A549 (cell line): ENCODE results near the gene NRXN3. TPM values are rescaled to one million over a fixed set of nuclear protein-coding genes. Genes with fewer than 3 reads are reported as not detected.

Experiments used
- ATAC-seq, 2 experiments: fragments of 200-7000 bp in 1 of 2; fragments of >200 bp in 1 of 2; cut with Nextera tagmentation in 1 of 2; cut with Tn5 transposase in 1 of 2; 3 replicates each; pipeline versions ENCODE4 v1.8.0 to v1.9.1; 2018 to 2020; ENCODE audit warnings: mild to moderate bottlenecking in 1 of 2, moderate library complexity in 1 of 2
- CTCF ChIA-PET: fragments of 300-600 bp; sonication (Branson Sonifier 250); formaldehyde crosslinking; extraction: SDS; loops from one replicate; lab custom pipeline; 2021; ENCODE audit warnings: antibody characterized with exemption, inconsistent platforms; lab: Yijun Ruan, JAX
- POLR2A ChIA-PET: fragments of 350-600 bp; formaldehyde crosslinking; extraction: SDS; loops from one replicate; lab custom pipeline; 2021; ENCODE audit warnings: antibody characterized with exemption, inconsistent platforms; lab: Yijun Ruan, JAX
- DNase-seq, 2 experiments: peaks; one replicate each; pipeline versions ENCODE4 v3.0.0 to v3.0.0-alpha.2; 2011 to 2016; ENCODE audit warnings: low read depth in 1 of 2, low spot score in 1 of 2
- FAIRE-seq: peaks from 2 replicates; lab custom pipeline; 2011; peaks lifted over from hg19 to GRCh38; lab: Jason Lieb, UNC
- H3K27ac ChIP-seq, 2 experiments: fragments of >200 bp; sonication (Bioruptor Twin); formaldehyde crosslinking; 3 replicates each; pipeline ENCODE4 v1.5.1; 2016 to 2017
- H3K4me1 ChIP-seq: fragments of >200 bp; sonication (Bioruptor Twin); formaldehyde crosslinking; 3 replicates; pipeline ENCODE4 v1.6.1; 2016
- H3K4me2 ChIP-seq: fragments of >200 bp; sonication (Bioruptor Twin); formaldehyde crosslinking; 3 replicates; pipeline ENCODE4 v1.6.1; 2016
- H3K4me3 ChIP-seq: fragments of >200 bp; sonication (Bioruptor Twin); formaldehyde crosslinking; 3 replicates; pipeline ENCODE4 v1.5.1; 2016
- H3K9me3 ChIP-seq: fragments of >200 bp; sonication (Bioruptor Twin); formaldehyde crosslinking; 3 replicates; pipeline ENCODE4 v1.6.1; 2016
- ATOH8 ChIP-seq: fragments of 250-450 bp; sonication (Bioruptor Pico); IDR thresholded peaks from 2 replicates; pipeline ENCODE4 v1.5.0; 2020; ENCODE audit warnings: low read depth, mild to moderate bottlenecking, moderate library complexity
- BCL3 ChIP-seq: fragments of >200 bp; sonication (Bioruptor Twin); formaldehyde crosslinking; IDR thresholded peaks from 3 replicates; pipeline ENCODE4 v1.6.1; 2016
- CBX2 ChIP-seq: fragments of 200-600 bp; sonication (generic); IDR thresholded peaks from 2 replicates; pipeline ENCODE4 v1.6.1; 2016; ENCODE audit warnings: low read depth, mild to moderate bottlenecking, borderline replicate concordance
- CHD4 ChIP-seq: fragments of 200-600 bp; sonication (generic); IDR thresholded peaks from 2 replicates; pipeline ENCODE4 v1.6.1; 2016; ENCODE audit warnings: antibody characterized with exemption, mild to moderate bottlenecking, borderline replicate concordance
- CTCF ChIP-seq: fragments of >200 bp; sonication (Bioruptor Twin); formaldehyde crosslinking; IDR thresholded peaks from 3 replicates; pipeline ENCODE4 v1.5.1; 2016
- E2F6 ChIP-seq: IDR thresholded peaks from 2 replicates; pipeline ENCODE4 v1.6.1; 2012; ENCODE audit warnings: low read depth, borderline replicate concordance
- EHF ChIP-seq: fragments of 250-450 bp; sonication (Bioruptor Pico); IDR thresholded peaks from 2 replicates; pipeline ENCODE4 v1.5.0; 2020; ENCODE audit warnings: mild to moderate bottlenecking
- EHMT2 ChIP-seq: fragments of 200-600 bp; sonication (generic); IDR thresholded peaks from 2 replicates; pipeline ENCODE4 v1.6.1; 2016; ENCODE audit warnings: antibody characterized with exemption, low read depth, mild to moderate bottlenecking, moderate library complexity
- EP300 ChIP-seq, 2 experiments: fragments of >200 bp; sonication (Bioruptor Twin); formaldehyde crosslinking; IDR thresholded peaks; 2 replicates in 1 of 2; 3 replicates in 1 of 2; pipeline ENCODE4 v1.6.1; 2016 to 2017
- ESRRA ChIP-seq: fragments of 150-350 bp; IDR thresholded peaks from 2 replicates; pipeline ENCODE4 v1.6.1; 2014; ENCODE audit warnings: mild to moderate bottlenecking, low read length, borderline replicate concordance
- FOSB ChIP-seq: fragments of 250-450 bp; sonication (Bioruptor Pico); IDR thresholded peaks from 2 replicates; pipeline ENCODE4 v1.5.0; 2020; ENCODE audit warnings: mild to moderate bottlenecking, moderate library complexity
- FOSL2 ChIP-seq, 2 experiments: fragments of 450-650 bp in 1 of 2; fragments of >200 bp in 1 of 2; sonication (Bioruptor Twin) in 1 of 2; formaldehyde crosslinking; IDR thresholded peaks; 2 replicates each; pipeline versions ENCODE4 v1.5.0 to v1.6.1; 2016 to 2020; ENCODE audit warnings: mild to moderate bottlenecking in 1 of 2, moderate library complexity in 1 of 2
- HMGXB4 ChIP-seq: fragments of 250-450 bp; sonication (Bioruptor Pico); IDR thresholded peaks from 2 replicates; pipeline ENCODE4 v1.5.0; 2021; ENCODE audit warnings: mild to moderate bottlenecking, moderate library complexity, borderline replicate concordance
- HOXA7 ChIP-seq: fragments of 250-450 bp; sonication (Bioruptor Pico); IDR thresholded peaks from 2 replicates; pipeline ENCODE4 v1.5.0; 2020; ENCODE audit warnings: mild to moderate bottlenecking, moderate library complexity
- HOXB13 ChIP-seq: fragments of 250-450 bp; sonication (Bioruptor Pico); IDR thresholded peaks from 2 replicates; pipeline ENCODE4 v1.5.0; 2020; ENCODE audit warnings: low read depth, mild to moderate bottlenecking, moderate library complexity
- JUN ChIP-seq, 2 experiments: fragments of >200 bp; sonication (Bioruptor Twin); formaldehyde crosslinking; IDR thresholded peaks; 2 replicates in 1 of 2; 3 replicates in 1 of 2; pipeline ENCODE4 v1.6.1; 2016 to 2017
- JUNB ChIP-seq: fragments of >200 bp; sonication (Bioruptor Twin); formaldehyde crosslinking; IDR thresholded peaks from 2 replicates; pipeline ENCODE4 v1.6.1; 2016
- MAX ChIP-seq: IDR thresholded peaks from 2 replicates; pipeline ENCODE4 v1.6.1; 2012
- NPAS2 ChIP-seq: fragments of 250-450 bp; sonication (Bioruptor Pico); IDR thresholded peaks from 2 replicates; pipeline ENCODE4 v1.8.0; 2022; ENCODE audit warnings: mild to moderate bottlenecking, moderate library complexity, borderline replicate concordance
- RCOR1 ChIP-seq: fragments of 150-350 bp; IDR thresholded peaks from 2 replicates; pipeline ENCODE4 v1.6.1; 2014; ENCODE audit warnings: antibody characterized with exemption, low read length, low read depth
- SMC3 ChIP-seq: fragments of >200 bp; sonication (Bioruptor Twin); formaldehyde crosslinking; IDR thresholded peaks from 3 replicates; pipeline ENCODE4 v1.6.1; 2018; ENCODE audit warnings: inconsistent platforms
- ZC3H11A ChIP-seq: fragments of 450-650 bp; IDR thresholded peaks from 2 replicates; pipeline ENCODE4 v1.6.1; 2014; ENCODE audit warnings: antibody characterized with exemption, mild to moderate bottlenecking
- ZFP36 ChIP-seq: fragments of 450-650 bp; IDR thresholded peaks from 2 replicates; pipeline ENCODE4 v1.6.1; 2014; ENCODE audit warnings: borderline replicate concordance; ENCODE audit not compliant: partially characterized antibody
- ZNF302 ChIP-seq: fragments of 250-450 bp; sonication (Bioruptor Pico); IDR thresholded peaks from 2 replicates; pipeline ENCODE4 v1.9.0; 2021; ENCODE audit warnings: inconsistent platforms, mild to moderate bottlenecking, moderate library complexity
- ZSCAN20 ChIP-seq: fragments of 250-450 bp; sonication (Bioruptor Pico); IDR thresholded peaks from 2 replicates; pipeline ENCODE4 v1.8.0; 2022; ENCODE audit warnings: mild to moderate bottlenecking, moderate library complexity
- WGBS: methylation state at CpG from one replicate; pipeline ENCODE4 v1.1.6; 2017; ENCODE audit errors: missing lambda C conversion rate; 5-methylcytosine and 5-hydroxymethylcytosine counted together
- polyA plus RNA-seq, 4 experiments: library from polyadenylated mRNA; depleted of rRNA in 3 of 4; stranded (reverse); fragments of >200 nt; fragmentation: RNase III in 1 of 4; extraction: RNeasy Plus Mini Kit Qiagen cat#74134 plus additional on column Dnase treatment in 1 of 4; gene quantifications; 2 replicates in 3 of 4; 3 replicates in 1 of 4; pipeline ENCODE4 v1.2.3, GENCODE V29; 2011 to 2017

NRXN3 gene
- polyA plus RNA-seq, 2 of the 4 experiments (the other 2 are of a cell fraction), result 0.62 to 2.3 TPM

- TF ChIP-seq ATOH8, result no peak
- no peak for TF ChIP-seq ZC3H11A
- TF ChIP-seq RCOR1, result no peak
- TF ChIP-seq HOXB13 (CRISPR knock-in tag), result no peak
- TF ChIP-seq, all 56 proteins: peak for 0
Observed at GRCh38 chr14:78248501-78249090, 78.4 kb downstream of the NRXN3 start (continued).

- Histone ChIP-seq H3K4me2 (no peak overlapping the region), H3K27ac (no peak overlapping the region), H3K4me3 (no peak overlapping the region), H3K9me3 (no peaks in the 10 kb centered on the region), H3K4me1 (peaks cover 14% of the 10 kb centered on the region; the same call in 2 of the 3 replicates)
- CTCF ChIA-PET, result no interaction called here
- 32% methylated on average over 5 of the region's 5 CpGs for WGBS
- no peak for DNase-seq
- no peak for FAIRE-seq
- POLR2A ChIA-PET, result no interaction called here
- TF ChIP-seq HOXA7 (no peak), E2F6 (no peak), JUN (IDR thresholded peaks at IDR 0.05) (no peak), ZC3H11A (no peak), RCOR1 (no peak), HMGXB4 (CRISPR knock-in tag) (no peak), NPAS2 (CRISPR knock-in tag) (no peak), ESRRA (no peak), FOSL2 (IDR thresholded peaks at IDR 0.05) (no peak), FOSL2 (CRISPR knock-in tag; IDR thresholded peaks at IDR 0.05) (no peak)
- ATAC-seq, result no peak
Observed at GRCh38 chr14:78251308-78251707, 81.1 kb downstream of the NRXN3 start.

GRCh38 chr14:78253986-78254385 is 83.8 kb downstream of the NRXN3 start:
- FAIRE-seq (no peak), ATAC-seq (peak; percentile 85 to 86), DNase-seq (peak; percentile 36 to 43)
- H3K4me2 ChIP-seq, result peak overlapping the region; percentile 30
- CTCF ChIA-PET, result no interaction called here
- peaks cover 14% of the 10 kb centered on the region; the same call in 2 of the 3 replicates for H3K4me1 ChIP-seq
- no peaks in the 10 kb centered on the region for H3K9me3 ChIP-seq
- 26% methylated on average over 3 of the region's 3 CpGs for WGBS
- POLR2A ChIA-PET, result no interaction called here
- no peak overlapping the region for H3K4me3 ChIP-seq
- peak overlapping the region in 1 of 2 experiments; percentile 59; a peak in 3 of 6 replicates for H3K27ac ChIP-seq
- TF ChIP-seq EHF (CRISPR knock-in tag) (no peak), FOSL2 (IDR thresholded peaks at IDR 0.05) (peak; percentile 66; the same call in 1 of the 2 replicates), FOSL2 (CRISPR knock-in tag; IDR thresholded peaks at IDR 0.05) (peak; percentile 57; the same call in 1 of the 2 replicates), FOSB (no peak), JUN (IDR thresholded peaks at IDR 0.05) (0 out of 5 replicates have a peak, but pooled peaks of 1 of the 2 experiments have one; percentile 23), JUNB (peak; percentile 55; the same call in 1 of the 2 replicates), NPAS2 (CRISPR knock-in tag) (no peak), CHD4 (no peak), RCOR1 (no peak), CBX2 (no peak), EHMT2 (no peak), ZFP36 (no peak), EP300 (IDR thresholded peaks at IDR 0.05) (no peak), SMC3 (no peak), MAX (no peak), ZSCAN20 (CRISPR knock-in tag) (no peak), BCL3 (no peak), E2F6 (no peak), CTCF (no peak), ZNF302 (CRISPR knock-in tag) (no peak)
